Measurements from ENCODE around the gene CRIP2. TPM values are rescaled to one million over a fixed set of nuclear protein-coding genes. Genes with fewer than 3 reads are reported as not detected.

Gene CRIP2
- total and polyA plus RNA-seq, 2 of the 13 experiments (the other 11 are each of a cell fraction or from before 2014, with no cell fraction given), result 31.6 to 37.9 TPM

DNA sequence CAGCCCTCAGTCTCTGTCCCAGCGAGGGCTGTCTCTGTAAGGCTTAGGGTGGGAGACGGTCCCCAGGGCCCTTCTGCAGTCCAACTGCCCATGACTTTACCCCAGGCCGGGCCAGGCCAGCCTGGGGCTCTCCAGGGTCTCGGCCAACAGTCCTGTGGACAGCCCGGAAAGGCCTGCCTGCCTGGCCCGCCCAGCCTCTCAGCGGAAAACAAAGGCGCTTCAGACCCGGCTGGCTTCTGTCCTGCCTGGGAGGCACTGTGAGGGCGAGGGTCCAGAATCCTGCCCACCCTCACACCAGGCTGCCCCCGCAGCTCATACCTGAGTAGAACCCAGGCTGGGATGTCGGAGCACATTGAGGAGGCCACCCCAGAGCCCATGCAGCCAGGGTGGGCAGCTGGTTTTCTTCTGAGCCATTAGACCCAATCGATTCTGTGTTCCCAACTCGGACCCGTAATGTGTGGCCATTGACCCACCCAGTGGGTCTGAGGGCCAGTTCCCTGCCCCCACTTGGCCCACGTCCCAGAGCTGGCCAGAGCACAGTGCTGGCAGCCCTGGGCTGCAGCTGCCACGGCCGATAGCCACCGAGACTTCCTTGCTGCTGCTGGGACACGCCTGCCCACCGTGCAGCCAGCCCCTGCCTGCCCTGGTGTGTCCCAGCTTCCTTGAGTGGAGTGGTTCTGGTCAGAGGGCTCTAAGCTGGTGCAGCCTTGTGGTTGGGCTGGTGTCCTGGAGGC lies 1.6 kb downstream of the CRIP2 start (continued):
- TF ChIP-seq ZBED4 (CRISPR knock-in tag; IDR thresholded peaks at IDR 0.05; ENCODE audit: borderline replicate concordance), result peak; percentile 58
- TF ChIP-seq BORCS8-MEF2B (CRISPR knock-in tag; IDR thresholded peaks at IDR 0.05), result peak; percentile 61
- peak; percentile 38 for TF ChIP-seq HDAC2 (CRISPR knock-in tag; IDR thresholded peaks at IDR 0.05)
- TF ChIP-seq HOXA3 (CRISPR knock-in tag; IDR thresholded peaks at IDR 0.05), result 0 out of 2 replicates have a peak, but pooled peaks have one; percentile 27
- TF ChIP-seq ZNF768 (CRISPR knock-in tag; IDR thresholded peaks at IDR 0.05), result peak; percentile 24; the same call in 1 of the 2 replicates
- TF ChIP-seq RORA (CRISPR knock-in tag; IDR thresholded peaks at IDR 0.05), result no peak
- TF ChIP-seq NFKB2 (CRISPR knock-in tag; IDR thresholded peaks at IDR 0.05; ENCODE audit: borderline replicate concordance), result peak; percentile 61; the same call in 1 of the 2 replicates
- TF ChIP-seq ZSCAN5A (CRISPR knock-in tag; IDR thresholded peaks at IDR 0.05; ENCODE audit: borderline replicate concordance), result 0 out of 2 replicates have a peak, but pooled peaks have one; percentile 42
- no peak for TF ChIP-seq FOXO1 (CRISPR knock-in tag; IDR thresholded peaks at IDR 0.05)
- no peak for TF ChIP-seq ZHX2 (IDR thresholded peaks at IDR 0.05; ENCODE audit: low read depth)
- TF ChIP-seq ZHX2 (CRISPR knock-in tag; IDR thresholded peaks at IDR 0.05; ENCODE audit: borderline replicate concordance), result no peak
- TF ChIP-seq, protein P1, sequence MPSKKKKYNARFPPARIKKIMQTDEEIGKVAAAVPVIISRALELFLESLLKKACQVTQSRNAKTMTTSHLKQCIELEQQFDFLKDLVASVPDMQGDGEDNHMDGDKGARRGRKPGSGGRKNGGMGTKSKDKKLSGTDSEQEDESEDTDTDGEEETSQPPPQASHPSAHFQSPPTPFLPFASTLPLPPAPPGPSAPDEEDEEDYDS (CRISPR knock-in tag; IDR thresholded peaks at IDR 0.05), result no peak
- TF ChIP-seq ATF2 (CRISPR knock-in tag; IDR thresholded peaks at IDR 0.05), result 0 out of 2 replicates have a peak, but pooled peaks have one; percentile 19
- TF ChIP-seq ZNF746 (CRISPR knock-in tag; IDR thresholded peaks at IDR 0.05), result 0 out of 2 replicates have a peak, but pooled peaks have one; percentile 4
- 0 out of 2 replicates have a peak, but pooled peaks have one; percentile 6 for TF ChIP-seq PHF20 (CRISPR knock-in tag; IDR thresholded peaks at IDR 0.05)

Data from HepG2 (cell line).